Liver (tissue), 9 donors: Measurements from ENCODE around the gene NEUROD4. TPM values are rescaled to one million over a fixed set of nuclear protein-coding genes. Genes with fewer than 3 reads are reported as not detected.
A peak's percentile ranks its signal among the peaks of the same experiment; 100 is the strongest.

Experiments used
- DNase-seq: peaks from one replicate; pipeline ENCODE4 v3.0.0-alpha.2; 2017; ENCODE audit warnings: low spot score
- H3K27ac ChIP-seq, 2 donors: one replicate each; pipeline ENCODE4 v1.7.0; 2013; ENCODE audit warnings: inconsistent platforms in 2 of 2, low read length in 2 of 2, control low read depth in 1 of 2, low read depth in 1 of 2, mild to moderate bottlenecking in 1 of 2
- H3K27me3 ChIP-seq, 4 donors: one replicate each; pipeline versions ENCODE4 v1.6.1 to v1.7.0; 2013; ENCODE audit warnings: low read length in 3 of 4, inconsistent platforms in 1 of 4, mild to moderate bottlenecking in 1 of 4, moderate library complexity in 1 of 4; ENCODE audit not compliant: control insufficient read depth in 4 of 4, insufficient read depth in 4 of 4
- H3K36me3 ChIP-seq, 4 donors: one replicate each; pipeline versions ENCODE4 v1.6.1 to v1.7.0; 2013; ENCODE audit warnings: low read length in 3 of 4, mild to moderate bottlenecking in 3 of 4, low read depth in 1 of 4, moderate library complexity in 1 of 4; ENCODE audit not compliant: control insufficient read depth in 4 of 4, insufficient read depth in 3 of 4
- H3K4me1 ChIP-seq, 4 donors: one replicate each; pipeline versions ENCODE4 v1.6.1 to v1.7.0; 2013; ENCODE audit warnings: low read length in 3 of 4, mild to moderate bottlenecking in 3 of 4, moderate library complexity in 1 of 4; ENCODE audit not compliant: control insufficient read depth in 4 of 4, insufficient read depth in 4 of 4
- H3K4me3 ChIP-seq, 3 donors: one replicate each; pipeline versions ENCODE4 v1.6.1 to v1.7.0; 2013; ENCODE audit warnings: low read length in 3 of 3, control low read depth in 1 of 3, low read depth in 1 of 3, mild to moderate bottlenecking in 1 of 3
- H3K9ac ChIP-seq, 2 donors: one replicate each; pipeline ENCODE4 v1.7.0; 2013; ENCODE audit warnings: low read length in 2 of 2, mild to moderate bottlenecking in 2 of 2, moderate library complexity in 2 of 2, control low read depth in 1 of 2, low read depth in 1 of 2
- H3K9me3 ChIP-seq, 4 donors: one replicate each; pipeline versions ENCODE4 v1.6.1 to v1.7.0; 2013; ENCODE audit warnings: low read length in 3 of 4; ENCODE audit not compliant: control insufficient read depth in 4 of 4
- FOXA2 ChIP-seq: IDR thresholded peaks from 2 replicates; pipeline ENCODE4 v1.6.1; 2016; ENCODE audit warnings: antibody characterized with exemption
- GABPA ChIP-seq, 2 donors: IDR thresholded peaks in 1 of 2; conservative IDR thresholded peaks in 1 of 2; 2 replicates each; pipeline ENCODE4 v1.6.1; 2016; ENCODE audit warnings: antibody characterized with exemption in 2 of 2, mild to moderate bottlenecking in 1 of 2, moderate library complexity in 1 of 2
- HNF4A ChIP-seq, 2 donors: conservative IDR thresholded peaks; 2 replicates each; pipeline ENCODE4 v1.6.1; 2016; ENCODE audit warnings: antibody characterized with exemption in 2 of 2, mild to moderate bottlenecking in 2 of 2
- HNF4G ChIP-seq: IDR thresholded peaks from 2 replicates; pipeline ENCODE4 v1.6.1; 2016; ENCODE audit warnings: antibody characterized with exemption
- JUND ChIP-seq, 2 donors: IDR thresholded peaks; 2 replicates each; pipeline ENCODE4 v1.6.1; 2016; ENCODE audit warnings: antibody characterized with exemption in 2 of 2
- MAX ChIP-seq: IDR thresholded peaks from 2 replicates; pipeline ENCODE4 v1.6.1; 2016; ENCODE audit warnings: antibody characterized with exemption
- NR2F2 ChIP-seq: IDR thresholded peaks from 2 replicates; pipeline ENCODE4 v1.6.1; 2016; ENCODE audit warnings: antibody characterized with exemption
- RAD21 ChIP-seq, 2 donors: IDR thresholded peaks; 2 replicates each; pipeline ENCODE4 v1.6.1; 2016; ENCODE audit warnings: antibody characterized with exemption in 2 of 2, mild to moderate bottlenecking in 2 of 2
- RXRA ChIP-seq, 2 donors: IDR thresholded peaks; 2 replicates each; pipeline ENCODE4 v1.6.1; 2017 to 2018; ENCODE audit warnings: antibody characterized with exemption in 2 of 2, mild to moderate bottlenecking in 1 of 2
- TAF1 ChIP-seq: conservative IDR thresholded peaks from 2 replicates; pipeline ENCODE4 v1.6.1; 2016; ENCODE audit warnings: antibody characterized with exemption, mild to moderate bottlenecking
- WGBS: extraction: QIAGEN DNeasy Blood & Tissue Kit; methylation state at CpG from one replicate; pipeline ENCODE4 v1.1.7; 2013; 5-methylcytosine and 5-hydroxymethylcytosine counted together
- polyA plus RNA-seq, 2 donors: library from polyadenylated mRNA; stranded (reverse) in 1 of 2; unstranded in 1 of 2; fragments of 200-250 nt in 1 of 2; fragments of >200 nt in 1 of 2; fragmentation: Nextera tagmentation in 1 of 2; extraction: Ambion mirVana in 1 of 2; gene quantifications; one replicate each; pipeline versions ENCODE4 v1.2.1 to v1.2.3, GENCODE V29; 2013 to 2015
- total RNA-seq, 2 donors: library from RNA; depleted of rRNA; stranded (reverse); fragments of >200 nt; gene quantifications; one replicate each; pipeline ENCODE4 v1.2.3, GENCODE V29; 2014
- TF ChIP-seq, protein P1 (sequence below): IDR thresholded peaks from 2 replicates; pipeline ENCODE4 v1.6.1; 2016; ENCODE audit warnings: antibody characterized with exemption
- TF ChIP-seq, protein P2 (sequence below): IDR thresholded peaks from 2 replicates; pipeline ENCODE4 v1.6.1; 2016; ENCODE audit warnings: antibody characterized with exemption
- TF ChIP-seq, protein P3 (sequence below): IDR thresholded peaks from 2 replicates; pipeline ENCODE4 v1.6.1; 2016; ENCODE audit warnings: antibody characterized with exemption, mild to moderate bottlenecking
- TF ChIP-seq, protein P4 (sequence below): fragments of 150-350 bp; IDR thresholded peaks from 2 replicates; pipeline ENCODE4 v1.5.1; 2017; ENCODE audit warnings: improper control_type of control experiment, low read depth, low read length; ENCODE audit not compliant: missing input control
- donor health status: healthy.
- donor health status: healthy.
- donor health status: healthy.
- donor health status: healthy.
- donor health status: healthy.

NEUROD4 gene
- total and polyA plus RNA-seq, 4 donors: not detected

DNA sequence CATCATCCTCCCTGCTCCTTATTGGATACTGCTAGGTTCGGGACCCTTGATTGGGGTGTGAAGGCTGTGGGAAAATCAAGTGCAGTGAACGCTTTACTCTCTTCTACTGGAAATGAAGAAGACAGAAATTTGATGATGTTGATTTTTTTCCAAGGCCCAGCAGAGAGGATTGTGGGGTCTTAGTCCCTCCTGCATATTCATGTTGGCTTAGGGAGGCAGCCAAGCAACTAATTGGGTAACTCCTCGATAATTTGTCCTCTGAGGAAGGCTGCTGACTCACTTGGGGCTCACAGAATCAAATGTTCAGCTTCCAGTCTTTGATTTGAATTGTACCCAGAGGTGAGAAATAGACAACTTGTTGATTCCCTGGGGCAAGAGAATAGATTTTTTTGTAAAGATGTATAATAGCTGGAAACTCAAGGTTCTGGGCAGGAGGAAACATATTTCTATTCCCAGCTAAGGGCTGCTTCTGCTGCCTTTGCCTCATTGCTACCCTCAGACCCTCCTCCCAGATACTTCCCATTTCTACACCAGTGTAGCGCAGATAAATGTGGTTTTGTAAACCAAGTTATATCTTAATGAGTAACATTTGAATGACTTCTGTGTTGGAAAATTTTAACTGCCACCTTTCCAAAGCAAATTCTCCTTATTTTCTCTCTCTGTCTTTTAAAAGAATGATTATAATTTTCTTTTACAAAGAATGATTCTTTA, 21.7 kb downstream of the NEUROD4 start:
- Histone ChIP-seq H3K27ac (no peak overlapping the region), H3K36me3 (no peaks in the 10 kb centered on the region), H3K9me3 (no peaks in the 10 kb centered on the region), H3K27me3 (no peaks in the 10 kb centered on the region), H3K9ac (no peak overlapping the region), H3K4me1 (no peaks in the 10 kb centered on the region), H3K4me3 (no peak overlapping the region)
- TF ChIP-seq FOXA2 (no peak), RXRA (IDR thresholded peaks at IDR 0.05) (no peak), TAF1 (no peak), NR2F2 (no peak), JUND (IDR thresholded peaks at IDR 0.05) (no peak)
- 68% methylated on average over 4 of the region's 4 CpGs for WGBS
- no peak for DNase-seq

GRCh38 chr12:55043542-55043941, 23.8 kb downstream of the NEUROD4 start:
- 85% methylated on average over 3 of the region's 3 CpGs for WGBS

GRCh38 chr12:55044135-55044534, 24.4 kb downstream of the NEUROD4 start:
- Histone ChIP-seq H3K27ac (no peak overlapping the region), H3K9me3 (no peaks in the 10 kb centered on the region), H3K4me3 (no peak overlapping the region), H3K4me1 (no peaks in the 10 kb centered on the region), H3K9ac (no peak overlapping the region), H3K36me3 (no peaks in the 10 kb centered on the region), H3K27me3 (no peaks in the 10 kb centered on the region)
- DNase-seq: no peak
- WGBS: 58% methylated on average over 6 of the region's 6 CpGs
- TF ChIP-seq, protein P1, sequence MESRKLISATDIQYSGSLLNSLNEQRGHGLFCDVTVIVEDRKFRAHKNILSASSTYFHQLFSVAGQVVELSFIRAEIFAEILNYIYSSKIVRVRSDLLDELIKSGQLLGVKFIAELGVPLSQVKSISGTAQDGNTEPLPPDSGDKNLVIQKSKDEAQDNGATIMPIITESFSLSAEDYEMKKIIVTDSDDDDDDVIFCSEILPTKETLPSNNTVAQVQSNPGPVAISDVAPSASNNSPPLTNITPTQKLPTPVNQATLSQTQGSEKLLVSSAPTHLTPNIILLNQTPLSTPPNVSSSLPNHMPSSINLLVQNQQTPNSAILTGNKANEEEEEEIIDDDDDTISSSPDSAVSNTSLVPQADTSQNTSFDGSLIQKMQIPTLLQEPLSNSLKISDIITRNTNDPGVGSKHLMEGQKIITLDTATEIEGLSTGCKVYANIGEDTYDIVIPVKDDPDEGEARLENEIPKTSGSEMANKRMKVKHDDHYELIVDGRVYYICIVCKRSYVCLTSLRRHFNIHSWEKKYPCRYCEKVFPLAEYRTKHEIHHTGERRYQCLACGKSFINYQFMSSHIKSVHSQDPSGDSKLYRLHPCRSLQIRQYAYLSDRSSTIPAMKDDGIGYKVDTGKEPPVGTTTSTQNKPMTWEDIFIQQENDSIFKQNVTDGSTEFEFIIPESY: no peak
- TF ChIP-seq, protein P2, sequence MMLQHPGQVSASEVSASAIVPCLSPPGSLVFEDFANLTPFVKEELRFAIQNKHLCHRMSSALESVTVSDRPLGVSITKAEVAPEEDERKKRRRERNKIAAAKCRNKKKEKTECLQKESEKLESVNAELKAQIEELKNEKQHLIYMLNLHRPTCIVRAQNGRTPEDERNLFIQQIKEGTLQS: no peak

More at GRCh38 chr12:55043542-55043941, 23.8 kb downstream of the NEUROD4 start:
- TF ChIP-seq RXRA (IDR thresholded peaks at IDR 0.05): peak in 1 of 2 donors; percentile 26
- TF ChIP-seq HNF4A (conservative IDR thresholded peaks at IDR 0.05): no peak
- no peak overlapping the region for H3K27ac ChIP-seq
- no peaks in the 10 kb centered on the region for H3K27me3 ChIP-seq
- H3K36me3 ChIP-seq: no peaks in the 10 kb centered on the region
- H3K9ac ChIP-seq: no peak overlapping the region
- H3K9me3 ChIP-seq: no peaks in the 10 kb centered on the region
- H3K4me1 ChIP-seq: no peaks in the 10 kb centered on the region
- H3K4me3 ChIP-seq: no peak overlapping the region
- DNase-seq: no peak

GRCh38 chr12:55049676-55050075, 29.9 kb downstream of the NEUROD4 start:
- H3K9ac ChIP-seq: no peak overlapping the region
- H3K9me3 ChIP-seq: no peaks in the 10 kb centered on the region
- no peak overlapping the region for H3K27ac ChIP-seq
- no peak for DNase-seq
- no peak overlapping the region for H3K4me3 ChIP-seq
- no peaks in the 10 kb centered on the region for H3K4me1 ChIP-seq
- no peaks in the 10 kb centered on the region for H3K36me3 ChIP-seq
- peaks cover 0 to 3% (median 0%) of the 10 kb centered on the region in 4 donors for H3K27me3 ChIP-seq
- 85% methylated on average over 16 of the region's 16 CpGs for WGBS
- TF ChIP-seq, protein P3, sequence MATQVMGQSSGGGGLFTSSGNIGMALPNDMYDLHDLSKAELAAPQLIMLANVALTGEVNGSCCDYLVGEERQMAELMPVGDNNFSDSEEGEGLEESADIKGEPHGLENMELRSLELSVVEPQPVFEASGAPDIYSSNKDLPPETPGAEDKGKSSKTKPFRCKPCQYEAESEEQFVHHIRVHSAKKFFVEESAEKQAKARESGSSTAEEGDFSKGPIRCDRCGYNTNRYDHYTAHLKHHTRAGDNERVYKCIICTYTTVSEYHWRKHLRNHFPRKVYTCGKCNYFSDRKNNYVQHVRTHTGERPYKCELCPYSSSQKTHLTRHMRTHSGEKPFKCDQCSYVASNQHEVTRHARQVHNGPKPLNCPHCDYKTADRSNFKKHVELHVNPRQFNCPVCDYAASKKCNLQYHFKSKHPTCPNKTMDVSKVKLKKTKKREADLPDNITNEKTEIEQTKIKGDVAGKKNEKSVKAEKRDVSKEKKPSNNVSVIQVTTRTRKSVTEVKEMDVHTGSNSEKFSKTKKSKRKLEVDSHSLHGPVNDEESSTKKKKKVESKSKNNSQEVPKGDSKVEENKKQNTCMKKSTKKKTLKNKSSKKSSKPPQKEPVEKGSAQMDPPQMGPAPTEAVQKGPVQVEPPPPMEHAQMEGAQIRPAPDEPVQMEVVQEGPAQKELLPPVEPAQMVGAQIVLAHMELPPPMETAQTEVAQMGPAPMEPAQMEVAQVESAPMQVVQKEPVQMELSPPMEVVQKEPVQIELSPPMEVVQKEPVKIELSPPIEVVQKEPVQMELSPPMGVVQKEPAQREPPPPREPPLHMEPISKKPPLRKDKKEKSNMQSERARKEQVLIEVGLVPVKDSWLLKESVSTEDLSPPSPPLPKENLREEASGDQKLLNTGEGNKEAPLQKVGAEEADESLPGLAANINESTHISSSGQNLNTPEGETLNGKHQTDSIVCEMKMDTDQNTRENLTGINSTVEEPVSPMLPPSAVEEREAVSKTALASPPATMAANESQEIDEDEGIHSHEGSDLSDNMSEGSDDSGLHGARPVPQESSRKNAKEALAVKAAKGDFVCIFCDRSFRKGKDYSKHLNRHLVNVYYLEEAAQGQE: no peak
- no peak for TF ChIP-seq RAD21 (IDR thresholded peaks at IDR 0.05)
- TF ChIP-seq NR2F2: no peak
- no peak for TF ChIP-seq GABPA (IDR thresholded peaks at IDR 0.05 in 1 of 2, conservative IDR thresholded peaks at IDR 0.05 in 1 of 2)
- no peak for TF ChIP-seq HNF4G
- TF ChIP-seq, protein P4, sequence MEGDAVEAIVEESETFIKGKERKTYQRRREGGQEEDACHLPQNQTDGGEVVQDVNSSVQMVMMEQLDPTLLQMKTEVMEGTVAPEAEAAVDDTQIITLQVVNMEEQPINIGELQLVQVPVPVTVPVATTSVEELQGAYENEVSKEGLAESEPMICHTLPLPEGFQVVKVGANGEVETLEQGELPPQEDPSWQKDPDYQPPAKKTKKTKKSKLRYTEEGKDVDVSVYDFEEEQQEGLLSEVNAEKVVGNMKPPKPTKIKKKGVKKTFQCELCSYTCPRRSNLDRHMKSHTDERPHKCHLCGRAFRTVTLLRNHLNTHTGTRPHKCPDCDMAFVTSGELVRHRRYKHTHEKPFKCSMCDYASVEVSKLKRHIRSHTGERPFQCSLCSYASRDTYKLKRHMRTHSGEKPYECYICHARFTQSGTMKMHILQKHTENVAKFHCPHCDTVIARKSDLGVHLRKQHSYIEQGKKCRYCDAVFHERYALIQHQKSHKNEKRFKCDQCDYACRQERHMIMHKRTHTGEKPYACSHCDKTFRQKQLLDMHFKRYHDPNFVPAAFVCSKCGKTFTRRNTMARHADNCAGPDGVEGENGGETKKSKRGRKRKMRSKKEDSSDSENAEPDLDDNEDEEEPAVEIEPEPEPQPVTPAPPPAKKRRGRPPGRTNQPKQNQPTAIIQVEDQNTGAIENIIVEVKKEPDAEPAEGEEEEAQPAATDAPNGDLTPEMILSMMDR: no peak
- TF ChIP-seq FOXA2: no peak
- TF ChIP-seq RXRA (IDR thresholded peaks at IDR 0.05): no peak
- TF ChIP-seq, protein P2: no peak
- TF ChIP-seq MAX: no peak
- no peak for TF ChIP-seq JUND (IDR thresholded peaks at IDR 0.05)
- no peak for TF ChIP-seq TAF1
